K562 (cell line): ENCODE results near the gene ISCA1. TPM values are rescaled to one million over a fixed set of nuclear protein-coding genes. Genes with fewer than 3 reads are reported as not detected.
A peak's percentile ranks its signal among the peaks of the same experiment; 100 is the strongest.

Source experiments
- CEBPB ChIP-seq: fragments of 450-650 bp; IDR thresholded peaks from 2 replicates; pipeline ENCODE4 v1.6.1; 2016; ENCODE audit warnings: missing genetic modification characterization, missing compliant biosample characterization
- REST ChIP-seq, 2 experiments: fragments of 450-650 bp; formaldehyde crosslinking in 1 of 2; IDR thresholded peaks; 2 replicates each; pipeline versions ENCODE4 v1.4.0 to v1.6.1; 2014 to 2020; ENCODE audit warnings: mild to moderate bottlenecking in 2 of 2, borderline replicate concordance in 1 of 2, low read depth in 1 of 2
- SIN3A ChIP-seq, 2 experiments: fragments of 150-350 bp in 1 of 2; IDR thresholded peaks; 2 replicates each; pipeline ENCODE4 v1.6.1; 2011 to 2016; ENCODE audit warnings: borderline replicate concordance in 2 of 2, low read depth in 2 of 2, low read length in 2 of 2, mild to moderate bottlenecking in 2 of 2, moderate library complexity in 2 of 2; ENCODE audit not compliant: control insufficient read depth in 1 of 2
- ZBTB12 ChIP-seq: fragments of 250-450 bp; sonication (Bioruptor Pico); IDR thresholded peaks from 2 replicates; pipeline ENCODE4 v1.4.0; 2020
- ZFP1 ChIP-seq: fragments of 450-650 bp; formaldehyde crosslinking; IDR thresholded peaks from 2 replicates; pipeline ENCODE4 v1.4.0; 2020; ENCODE audit warnings: mild to moderate bottlenecking, mixed read lengths
- ZNF347 ChIP-seq: fragments of 450-650 bp; formaldehyde crosslinking; IDR thresholded peaks from 2 replicates; pipeline ENCODE4 v1.4.0; 2020; ENCODE audit warnings: low read depth, mild to moderate bottlenecking, moderate library complexity
- ZNF764 ChIP-seq: fragments of 250-450 bp; sonication (Bioruptor Pico); IDR thresholded peaks from 2 replicates; pipeline ENCODE4 v1.4.0; 2020; ENCODE audit warnings: low read depth, mild to moderate bottlenecking, moderate library complexity
- polyA plus RNA-seq, 8 experiments: library from polyadenylated mRNA; depleted of rRNA in 4 of 8; stranded (reverse) in 5 of 8; unstranded in 3 of 8; fragments of >200 nt; fragmentation: Nextera tagmentation in 2 of 8; fragmentation: Illumina TruSeq in 1 of 8; extraction: Ambion mirVana in 2 of 8; extraction: Trizol in 1 of 8; gene quantifications; 2 replicates each; pipeline versions ENCODE4 v1.2.1 to v1.2.3, GENCODE V29; 2011 to 2014; ENCODE audit warnings: inconsistent platforms in 1 of 8, missing spikeins in 1 of 8
- total RNA-seq, 7 experiments: library from RNA; depleted of rRNA in 6 of 7; stranded (reverse); fragments of >200 nt in 6 of 7; fragmentation: Illumina TruSeq in 2 of 7; extraction: Trizol in 2 of 7; gene quantifications; 2 replicates each; pipeline versions ENCODE4 v1.2.1 to v1.2.3, GENCODE V29; 2011 to 2021; ENCODE audit warnings: low replicate concordance in 1 of 7

ISCA1 gene
- total and polyA plus RNA-seq, 9 of the 15 experiments (the other 6 are each of a cell fraction or from before 2014, with no cell fraction given) = 6.5 to 27.1 (median 20.0) TPM

GRCh38 chr9:86282077-86282978, at the start of gene ISCA1 (continued):
- TF ChIP-seq REST (IDR thresholded peaks at IDR 0.05; ENCODE audit: borderline replicate concordance) (no peak), REST (CRISPR knock-in tag; IDR thresholded peaks at IDR 0.05; ENCODE audit: low read depth) (no peak; the same call in 1 of the 2 replicates), ZFP1 (CRISPR knock-in tag) (no peak), ZNF764 (CRISPR knock-in tag) (no peak), SIN3A (IDR thresholded peaks at IDR 0.05; ENCODE audit: borderline replicate concordance in 2 of 2, control insufficient read depth in 1 of 2, low read depth in 2 of 2, low read length in 2 of 2) (peak in 1 of 2 experiments; percentile 32; a peak in 1 of 4 replicates), ZNF347 (CRISPR knock-in tag) (no peak), CEBPB (no peak), ZBTB12 (CRISPR knock-in tag) (no peak)
